Stimulated activated naive B cell treated with anti-CD40 and anti-IgM and Interleukin-4, amounts not matched to agents 10 μg/mL and 1 μg/mL and 100 μg/mL, for 72 hours (primary cell): ENCODE data around the gene CYSLTR2.
"Not testable (repeated sequence)": the region's sequence is repeated elsewhere in the genome, so short reads cannot be mapped to it uniquely, and the experiment has no call there.

ENCODE experiments used
- ATAC-seq, 2 donors: fragments of 150-1000 bp; cut with Tn5 transposase; replicated peaks; 2 replicates each; pipeline ENCODE4 v1.10.0; 2021; ENCODE audit warnings: moderate library complexity in 1 of 2
- DNase-seq: peaks from one replicate; pipeline ENCODE4 v3.0.0; 2021
- H3K27ac Mint-ChIP-seq: one replicate; pipeline ENCODE4 v1.8.0; 2022; ENCODE audit warnings: mild to moderate bottlenecking, mixed read lengths
- H3K27me3 Mint-ChIP-seq, 2 donors: one replicate each; pipeline ENCODE4 v1.8.0; 2022; ENCODE audit warnings: mixed read lengths in 2 of 2
- H3K36me3 Mint-ChIP-seq, 2 donors: one replicate each; pipeline ENCODE4 v1.8.0; 2022; ENCODE audit warnings: mixed read lengths in 2 of 2, mild to moderate bottlenecking in 1 of 2
- H3K4me1 Mint-ChIP-seq, 2 donors: one replicate each; pipeline ENCODE4 v1.8.0; 2022; ENCODE audit warnings: mixed read lengths in 2 of 2, mild to moderate bottlenecking in 1 of 2
- H3K4me3 Mint-ChIP-seq, 2 donors: one replicate each; pipeline ENCODE4 v1.8.0; 2022; ENCODE audit warnings: mild to moderate bottlenecking in 2 of 2, mixed read lengths in 2 of 2, moderate library complexity in 1 of 2
- H3K9me3 Mint-ChIP-seq, 2 donors: one replicate each; pipeline ENCODE4 v1.8.0; 2022; ENCODE audit warnings: mixed read lengths in 2 of 2, mild to moderate bottlenecking in 1 of 2

The CYSLTR2 gene

DNA sequence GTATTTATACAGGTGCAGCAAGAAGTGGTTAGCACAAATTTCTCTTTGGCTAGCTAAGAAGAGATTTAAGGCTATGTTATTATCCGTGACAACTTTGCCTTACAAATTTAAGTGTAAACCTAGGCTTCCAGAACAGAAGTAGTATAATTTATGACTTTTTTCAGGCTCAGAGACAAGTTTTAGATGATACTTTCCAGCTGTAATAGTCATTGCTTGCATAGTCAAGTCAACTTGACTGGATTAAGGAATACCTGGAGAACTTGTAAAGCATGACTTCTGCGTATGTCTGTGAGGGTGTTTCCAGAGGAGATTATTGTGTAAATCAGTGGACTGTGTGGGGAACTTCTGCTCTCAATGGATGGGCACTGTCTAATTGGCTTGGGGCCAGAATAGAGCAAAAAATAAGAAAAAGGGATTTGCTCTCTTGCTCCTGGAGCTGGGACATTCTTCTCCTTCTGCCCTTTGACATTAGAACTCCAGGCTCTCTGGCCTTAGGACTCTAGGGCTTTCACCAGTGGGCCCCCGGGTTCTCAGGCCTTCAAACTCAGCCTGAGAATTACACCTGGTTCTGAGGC, 33.0 kb downstream of the CYSLTR2 start:
- DNase-seq, result no peak
- Mint-ChIP-seq H3K4me3 (no peak overlapping the region), H3K27me3 (peaks cover 11 to 16% of the 10 kb centered on the region in 2 donors), H3K4me1 (no peaks in the 10 kb centered on the region), H3K9me3 (peaks cover 6 to 11% of the 10 kb centered on the region in 2 donors), H3K27ac (no peak overlapping the region), H3K36me3 (no peaks in the 10 kb centered on the region)
- ATAC-seq, result no peak

DNA sequence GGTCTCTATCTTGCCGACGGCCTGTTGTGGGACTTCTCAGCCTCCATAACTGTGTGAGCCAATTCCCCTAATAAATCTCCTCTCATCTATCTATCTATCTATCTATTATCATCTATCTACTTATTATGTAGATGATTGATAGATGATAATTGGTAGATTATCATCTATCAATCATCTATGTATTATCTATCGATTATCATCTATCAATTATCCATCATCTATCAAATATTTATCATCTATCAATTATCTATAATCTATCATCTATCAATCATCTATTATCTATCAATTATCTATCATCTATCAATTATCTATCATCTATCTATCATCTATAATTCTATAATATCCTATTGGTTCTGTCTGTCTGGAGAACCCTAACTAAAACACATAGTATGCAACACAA, 33.5 kb downstream of the CYSLTR2 start:
- H3K4me3 Mint-ChIP-seq, result no peak overlapping the region
- ATAC-seq (no peak), DNase-seq (no peak)
- peaks cover 6 to 11% of the 10 kb centered on the region in 2 donors for H3K9me3 Mint-ChIP-seq
- H3K27ac Mint-ChIP-seq, result no peak overlapping the region
- no peaks in the 10 kb centered on the region for H3K4me1 Mint-ChIP-seq
- peaks cover 11 to 16% of the 10 kb centered on the region in 2 donors for H3K27me3 Mint-ChIP-seq
- no peaks in the 10 kb centered on the region for H3K36me3 Mint-ChIP-seq

DNA sequence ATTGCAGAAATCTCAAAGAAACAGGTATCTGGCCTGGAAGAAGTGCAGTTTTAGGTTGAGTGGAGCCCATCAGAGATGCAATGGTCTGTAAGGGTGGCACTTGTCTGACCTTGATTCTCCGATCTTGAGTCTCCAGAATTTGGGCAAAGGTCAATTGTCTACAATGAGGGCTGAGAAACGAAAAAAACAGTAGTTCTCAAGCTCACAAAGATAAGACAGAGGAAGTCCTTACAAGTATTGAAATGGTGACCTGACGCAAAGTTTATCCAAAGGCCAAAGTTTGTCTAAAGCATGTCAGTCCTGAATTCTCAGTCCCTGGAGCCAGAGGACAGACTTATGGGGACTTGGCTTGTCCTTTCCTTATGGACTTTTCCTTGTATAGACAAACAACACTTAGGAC, 40.3 kb downstream of the CYSLTR2 start:
- Mint-ChIP-seq H3K36me3 (peaks cover 0 to 4% of the 10 kb centered on the region in 2 donors), H3K4me1 (no peaks in the 10 kb centered on the region), H3K27ac (no peak overlapping the region), H3K9me3 (peaks cover 3 to 5% of the 10 kb centered on the region in 2 donors), H3K27me3 (peaks cover 10 to 21% of the 10 kb centered on the region in 2 donors), H3K4me3 (no peak overlapping the region)
- ATAC-seq (no peak), DNase-seq (no peak)

DNA sequence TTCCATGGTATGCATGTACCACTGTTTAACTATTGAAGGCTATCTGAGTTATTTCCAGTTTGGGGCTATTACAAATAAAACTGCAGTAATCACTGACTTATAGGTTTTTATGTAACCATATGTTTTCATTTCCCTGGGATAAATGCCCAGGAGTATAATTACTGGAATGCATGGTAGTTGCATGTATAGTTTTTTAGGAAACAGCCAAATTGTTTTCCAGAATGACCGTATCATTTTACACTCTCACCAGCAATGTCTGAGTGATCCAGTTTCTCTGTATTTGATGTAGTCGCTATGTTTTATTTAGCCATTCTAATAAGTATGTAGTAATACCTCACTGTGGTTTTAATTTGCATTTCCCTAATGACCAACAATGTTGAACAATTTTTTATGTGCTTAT, 42.0 kb downstream of the CYSLTR2 start:
- Mint-ChIP-seq H3K4me1 (peaks cover 0 to 1% of the 10 kb centered on the region in 2 donors), H3K27ac (no peak overlapping the region), H3K27me3 (peaks cover 6 to 17% of the 10 kb centered on the region in 2 donors), H3K4me3 (no peak overlapping the region), H3K9me3 (no peaks in the 10 kb centered on the region), H3K36me3 (peaks cover 0 to 4% of the 10 kb centered on the region in 2 donors)
- no peak for ATAC-seq
- no peak for DNase-seq

DNA sequence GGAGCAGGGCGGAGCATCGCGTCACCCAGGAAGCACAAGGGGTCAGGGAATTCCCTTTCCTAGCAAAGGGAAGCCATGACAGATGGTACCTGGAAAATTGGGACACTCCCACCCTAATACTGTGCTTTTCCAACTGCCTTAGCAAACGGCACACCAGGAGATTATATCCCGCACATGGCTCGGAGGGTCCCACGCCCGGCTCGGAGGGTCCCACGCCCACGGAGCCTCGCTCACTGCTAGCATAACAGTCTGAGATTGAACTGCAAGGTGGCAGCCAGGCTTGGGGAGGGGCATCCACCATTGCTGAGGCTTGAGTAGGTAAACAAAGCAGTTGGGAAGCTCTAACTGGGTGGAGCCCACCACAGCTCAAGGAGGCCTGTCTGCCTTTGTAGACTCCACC, 42.9 kb downstream of the CYSLTR2 start:
- H3K9me3 Mint-ChIP-seq, H3K4me1 Mint-ChIP-seq, H3K36me3 Mint-ChIP-seq, H3K4me3 Mint-ChIP-seq, ATAC-seq, H3K27ac Mint-ChIP-seq, DNase-seq: not testable (repeated sequence)
- peaks cover 6 to 17% of the 10 kb centered on the region in 2 donors for H3K27me3 Mint-ChIP-seq

DNA sequence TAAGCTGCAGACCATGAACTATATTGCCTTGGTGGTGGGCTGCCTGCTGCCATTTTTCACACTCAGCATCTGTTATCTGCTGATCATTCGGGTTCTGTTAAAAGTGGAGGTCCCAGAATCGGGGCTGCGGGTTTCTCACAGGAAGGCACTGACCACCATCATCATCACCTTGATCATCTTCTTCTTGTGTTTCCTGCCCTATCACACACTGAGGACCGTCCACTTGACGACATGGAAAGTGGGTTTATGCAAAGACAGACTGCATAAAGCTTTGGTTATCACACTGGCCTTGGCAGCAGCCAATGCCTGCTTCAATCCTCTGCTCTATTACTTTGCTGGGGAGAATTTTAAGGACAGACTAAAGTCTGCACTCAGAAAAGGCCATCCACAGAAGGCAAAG, 53.7 kb downstream of the CYSLTR2 start:
- Mint-ChIP-seq H3K9me3 (peaks cover 5% of the 10 kb centered on the region in 2 donors), H3K4me3 (no peak overlapping the region), H3K4me1 (no peaks in the 10 kb centered on the region), H3K27me3 (peaks cover 18 to 19% of the 10 kb centered on the region in 2 donors), H3K27ac (no peak overlapping the region), H3K36me3 (peaks cover 0 to 2% of the 10 kb centered on the region in 2 donors)
- no peak for ATAC-seq
- no peak for DNase-seq

DNA sequence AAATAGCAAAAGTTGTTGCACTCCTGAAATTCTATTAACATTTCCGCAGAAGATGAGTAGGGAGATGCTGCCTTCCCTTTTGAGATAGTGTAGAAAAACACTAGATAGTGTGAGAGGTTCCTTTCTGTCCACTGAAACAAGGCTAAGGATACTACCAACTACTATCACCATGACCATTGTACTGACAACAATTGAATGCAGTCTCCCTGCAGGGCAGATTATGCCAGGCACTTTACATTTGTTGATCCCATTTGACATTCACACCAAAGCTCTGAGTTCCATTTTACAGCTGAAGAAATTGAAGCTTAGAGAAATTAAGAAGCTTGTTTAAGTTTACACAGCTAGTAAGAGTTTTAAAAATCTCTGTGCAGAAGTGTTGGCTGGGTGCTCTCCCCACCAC, 55.0 kb downstream of the CYSLTR2 start:
- Mint-ChIP-seq H3K27me3 (peaks cover 18 to 19% of the 10 kb centered on the region in 2 donors), H3K4me3 (no peak overlapping the region), H3K4me1 (no peaks in the 10 kb centered on the region), H3K27ac (no peak overlapping the region), H3K9me3 (peaks cover 5 to 6% of the 10 kb centered on the region in 2 donors), H3K36me3 (peaks cover 0 to 2% of the 10 kb centered on the region in 2 donors)
- DNase-seq (no peak), ATAC-seq (no peak)

DNA sequence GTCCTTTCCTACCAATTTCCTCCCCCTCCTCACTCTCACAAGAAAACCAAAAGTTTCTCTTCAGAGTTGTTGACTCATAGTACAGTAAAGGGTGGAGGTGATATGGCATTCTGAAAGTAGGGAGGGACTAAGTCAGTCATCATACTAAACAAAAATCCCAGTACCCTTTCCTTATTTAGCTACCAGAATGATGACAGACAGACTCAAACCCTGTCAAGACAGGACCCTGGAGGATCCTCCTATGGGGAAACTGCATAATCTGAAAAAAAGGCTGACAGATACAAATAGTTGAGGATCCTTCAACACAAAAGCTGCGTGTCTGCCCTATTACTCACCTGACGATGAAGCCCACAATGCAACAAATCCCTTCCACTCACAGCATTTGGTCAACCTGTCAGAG, 55.5 kb downstream of the CYSLTR2 start:
- no peak overlapping the region for H3K27ac Mint-ChIP-seq
- no peak for DNase-seq
- peaks cover 18 to 19% of the 10 kb centered on the region in 2 donors for H3K27me3 Mint-ChIP-seq
- no peak for ATAC-seq
- no peaks in the 10 kb centered on the region for H3K4me1 Mint-ChIP-seq
- H3K4me3 Mint-ChIP-seq, result no peak overlapping the region
- H3K36me3 Mint-ChIP-seq, result peaks cover 0 to 2% of the 10 kb centered on the region in 2 donors
- H3K9me3 Mint-ChIP-seq, result peaks cover 5 to 8% of the 10 kb centered on the region in 2 donors

DNA sequence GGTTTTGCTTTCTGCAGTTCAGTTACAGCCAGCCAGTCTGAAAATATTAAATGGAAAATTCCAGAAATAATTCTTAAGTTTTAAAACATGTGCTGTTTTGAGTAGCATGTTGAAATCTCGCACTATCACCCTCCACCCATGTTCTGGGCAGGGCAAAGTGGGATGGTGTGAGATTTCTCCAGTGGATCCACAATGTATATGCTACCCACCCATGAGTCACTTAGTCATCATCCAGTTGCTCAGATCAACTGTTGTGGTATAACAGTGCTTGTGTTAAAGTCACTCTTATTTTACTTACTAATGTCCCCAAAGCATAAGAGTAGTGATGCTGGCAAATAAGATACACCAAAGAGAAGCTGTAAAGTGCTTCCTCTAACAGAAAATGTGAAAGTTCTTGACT, 56.4 kb downstream of the CYSLTR2 start:
- H3K4me3 Mint-ChIP-seq, result no peak overlapping the region
- ATAC-seq, result no peak
- peaks cover 0 to 2% of the 10 kb centered on the region in 2 donors for H3K36me3 Mint-ChIP-seq
- no peak overlapping the region for H3K27ac Mint-ChIP-seq
- H3K4me1 Mint-ChIP-seq, result no peaks in the 10 kb centered on the region
- H3K9me3 Mint-ChIP-seq, result peaks cover 5 to 7% of the 10 kb centered on the region in 2 donors
- DNase-seq, result no peak
- peaks cover 18 to 19% of the 10 kb centered on the region in 2 donors for H3K27me3 Mint-ChIP-seq

DNA sequence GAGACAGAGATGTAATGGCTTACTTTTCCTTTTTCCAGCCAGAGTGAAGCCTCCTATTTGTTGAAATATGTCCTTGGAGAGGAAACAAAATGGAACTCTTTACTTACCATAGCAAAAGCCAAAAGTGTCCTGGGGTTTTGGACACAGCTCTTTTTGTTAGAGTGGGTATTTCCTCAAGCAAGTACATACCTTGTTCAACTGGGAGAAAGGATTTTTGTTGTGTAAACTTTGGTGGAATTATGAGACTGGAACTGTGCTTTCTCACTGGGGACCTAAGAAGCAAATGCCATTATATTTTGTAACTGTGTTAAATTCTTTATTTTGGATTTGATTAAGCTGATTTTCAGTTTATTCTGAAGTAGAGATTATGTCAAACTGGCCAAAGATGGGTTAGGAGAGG, 58.4 kb downstream of the CYSLTR2 start:
- H3K27ac Mint-ChIP-seq, result no peak overlapping the region
- H3K36me3 Mint-ChIP-seq, result peaks cover 2 to 3% of the 10 kb centered on the region in 2 donors
- H3K27me3 Mint-ChIP-seq, result peaks cover 18 to 19% of the 10 kb centered on the region in 2 donors
- H3K9me3 Mint-ChIP-seq, result peaks cover 12 to 13% of the 10 kb centered on the region in 2 donors
- no peaks in the 10 kb centered on the region for H3K4me1 Mint-ChIP-seq
- DNase-seq, result no peak
- ATAC-seq, result no peak
- H3K4me3 Mint-ChIP-seq, result no peak overlapping the region

DNA sequence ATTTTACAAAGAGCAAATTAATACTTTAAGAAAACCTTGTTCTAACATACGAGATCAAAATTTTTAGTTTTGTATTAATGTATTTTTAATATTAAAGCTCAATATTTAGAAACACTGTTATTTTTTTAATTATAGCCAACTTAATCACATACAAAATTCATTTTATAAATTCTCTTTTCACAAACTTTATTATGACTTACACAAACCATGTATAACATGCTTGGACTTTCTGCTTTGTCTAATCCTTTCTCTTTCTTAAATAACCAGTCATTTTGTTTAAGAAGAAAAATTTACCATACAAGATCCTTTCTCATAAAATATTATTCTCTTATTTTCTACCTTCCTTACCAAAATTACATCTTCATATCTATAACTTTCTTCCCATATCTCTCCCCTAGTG, 62.2 kb downstream of the CYSLTR2 start:
- Mint-ChIP-seq H3K4me1 (no peaks in the 10 kb centered on the region), H3K4me3 (no peak overlapping the region), H3K9me3 (peaks cover 20 to 21% of the 10 kb centered on the region in 2 donors), H3K27ac (no peak overlapping the region), H3K36me3 (peaks cover 0 to 3% of the 10 kb centered on the region in 2 donors), H3K27me3 (peaks cover 7 to 8% of the 10 kb centered on the region in 2 donors)
- DNase-seq (no peak), ATAC-seq (no peak)

DNA sequence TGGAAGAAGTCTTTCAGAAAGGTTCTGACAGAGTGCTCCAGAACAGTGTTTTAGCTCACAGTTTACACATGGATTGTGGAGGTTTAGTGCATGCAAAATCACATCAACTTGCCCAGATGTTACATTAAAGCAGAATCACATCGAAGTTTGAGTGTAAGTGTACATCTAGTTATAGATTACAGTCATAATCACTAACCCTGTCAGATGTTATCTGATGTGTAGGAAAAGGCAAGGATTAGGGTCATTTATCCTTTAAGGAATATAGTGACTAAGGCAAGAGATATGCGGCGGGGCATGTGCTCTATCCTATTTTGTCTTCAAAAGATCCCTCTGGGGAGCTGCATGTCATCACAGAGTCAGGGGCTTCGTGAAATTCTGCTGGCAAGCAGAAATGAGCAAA, 66.9 kb downstream of the CYSLTR2 start:
- Mint-ChIP-seq H3K9me3 (peaks cover 19 to 20% of the 10 kb centered on the region in 2 donors), H3K27ac (no peak overlapping the region), H3K36me3 (no peaks in the 10 kb centered on the region), H3K4me3 (no peak overlapping the region), H3K4me1 (no peaks in the 10 kb centered on the region), H3K27me3 (peaks cover 0 to 8% of the 10 kb centered on the region in 2 donors)
- DNase-seq, result no peak
- no peak for ATAC-seq

DNA sequence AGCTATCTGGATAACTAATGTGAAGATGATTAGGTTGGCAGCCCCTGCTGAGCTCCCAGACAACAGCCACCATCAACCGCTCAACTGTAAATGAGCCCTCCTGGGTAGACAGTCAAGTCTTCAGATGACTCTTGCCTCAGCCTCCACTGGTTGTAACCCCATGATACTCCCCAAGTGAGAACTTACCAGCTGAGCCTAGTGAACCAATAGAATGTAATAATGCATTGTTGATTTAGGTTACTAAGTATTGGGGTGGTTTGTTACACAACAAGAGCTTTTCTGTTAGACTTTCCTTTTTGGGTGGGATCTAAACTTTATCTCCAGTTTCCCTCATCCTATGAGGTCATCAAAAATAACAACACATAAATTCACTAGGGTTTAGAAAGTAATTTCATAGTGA, 69.4 kb downstream of the CYSLTR2 start:
- H3K4me1 Mint-ChIP-seq, result no peaks in the 10 kb centered on the region
- no peak overlapping the region for H3K27ac Mint-ChIP-seq
- DNase-seq (no peak), ATAC-seq (no peak)
- no peak overlapping the region for H3K4me3 Mint-ChIP-seq
- H3K27me3 Mint-ChIP-seq, result peaks cover 0 to 8% of the 10 kb centered on the region in 2 donors
- peaks cover 8 to 11% of the 10 kb centered on the region in 2 donors for H3K9me3 Mint-ChIP-seq
- no peaks in the 10 kb centered on the region for H3K36me3 Mint-ChIP-seq

DNA sequence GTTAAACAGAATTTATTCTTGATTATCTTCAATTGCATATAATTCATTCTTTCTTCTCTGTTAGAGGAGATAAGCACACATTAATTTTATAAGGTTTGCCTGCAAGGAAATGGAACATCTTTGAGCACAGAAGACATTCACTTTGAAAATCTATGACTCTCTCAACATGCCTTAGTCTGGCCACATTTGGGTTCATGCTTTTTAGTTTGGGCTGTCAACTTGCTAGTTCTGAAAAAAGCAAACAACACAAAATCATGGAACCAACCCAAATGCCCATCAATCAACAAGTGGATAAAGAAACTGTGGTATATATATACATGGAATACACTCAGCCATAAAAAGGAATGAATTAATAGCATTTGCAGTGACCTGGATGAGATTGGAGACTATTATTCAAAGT, 71.5 kb downstream of the CYSLTR2 start:
- no peak overlapping the region for H3K4me3 Mint-ChIP-seq
- peaks cover 5 to 8% of the 10 kb centered on the region in 2 donors for H3K27me3 Mint-ChIP-seq
- DNase-seq (no peak), ATAC-seq (no peak)
- peaks cover 4% of the 10 kb centered on the region in 2 donors for H3K9me3 Mint-ChIP-seq
- no peak overlapping the region for H3K27ac Mint-ChIP-seq
- H3K4me1 Mint-ChIP-seq, result peaks cover 0 to 4% of the 10 kb centered on the region in 2 donors
- H3K36me3 Mint-ChIP-seq, result no peaks in the 10 kb centered on the region

DNA sequence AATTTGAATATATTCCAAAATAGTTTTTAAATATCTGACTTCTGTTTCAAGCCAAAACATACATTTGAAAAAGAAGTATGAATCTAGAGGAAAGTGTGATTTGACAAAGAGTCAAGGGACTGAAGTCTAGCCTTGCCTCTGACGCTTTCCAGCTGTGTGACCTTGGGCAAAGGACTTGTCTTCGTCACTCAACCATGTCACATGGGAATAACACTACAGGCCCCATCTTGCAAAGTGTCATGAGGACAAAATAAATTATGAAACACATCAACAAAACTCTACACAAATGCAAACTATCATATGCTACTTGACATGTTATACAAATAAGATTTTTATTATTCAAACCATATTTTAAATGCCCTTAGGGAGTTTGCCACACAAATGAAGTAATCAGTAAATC, 73.0 kb downstream of the CYSLTR2 start:
- no peak overlapping the region for H3K4me3 Mint-ChIP-seq
- peaks cover 6 to 14% of the 10 kb centered on the region in 2 donors for H3K27me3 Mint-ChIP-seq
- no peak for DNase-seq
- H3K4me1 Mint-ChIP-seq, result peaks cover 5% of the 10 kb centered on the region in 2 donors
- H3K36me3 Mint-ChIP-seq, result no peaks in the 10 kb centered on the region
- no peak overlapping the region for H3K27ac Mint-ChIP-seq
- no peak for ATAC-seq
- H3K9me3 Mint-ChIP-seq, result peaks cover 4% of the 10 kb centered on the region in 2 donors
